Uterus (tissue), 2 donors: Measurements from ENCODE around the gene UBAP1.
"Not testable (repeated sequence)": the region's sequence is repeated elsewhere in the genome, so short reads cannot be mapped to it uniquely, and the experiment has no call there.

Experiments used
- CTCF ChIP-seq, 4 experiments: fragments of 200-600 bp in 2 of 4; fragments of 450-650 bp in 2 of 4; sonication (generic) in 2 of 4; IDR thresholded peaks; one replicate each; pipeline ENCODE4 v1.5.1; 2016 to 2019; ENCODE audit warnings: antibody characterized with exemption in 4 of 4, mild to moderate bottlenecking in 2 of 4, moderate library complexity in 1 of 4
- POLR2A ChIP-seq, 2 donors: fragments of 450-650 bp; IDR thresholded peaks; one replicate each; pipeline ENCODE4 v1.6.1; 2016; ENCODE audit warnings: antibody characterized with exemption in 2 of 2, mild to moderate bottlenecking in 1 of 2, moderate library complexity in 1 of 2

- not testable (repeated sequence) for TF ChIP-seq CTCF, POLR2A (IDR thresholded peaks at IDR 0.05)
These were observed 40.2 kb upstream of the UBAP1 start for GRCh38 chr9:34138644-34139043.
